Ovary (tissue), 9 donors: ENCODE measurements around the gene MOB3B. TPM values are rescaled to one million over a fixed set of nuclear protein-coding genes. Genes with fewer than 3 reads are reported as not detected.

Source experiments
- DNase-seq, 5 donors: peaks; one replicate each; pipeline ENCODE4 v3.0.0-alpha.2; 2019 to 2020
- H3K27ac ChIP-seq, 2 donors: fragments of 200-600 bp; one replicate each; pipeline versions ENCODE4 v1.5.1 to v1.8.0; 2019 to 2022
- H3K27me3 ChIP-seq: fragments of 200-600 bp; one replicate; pipeline ENCODE4 v1.8.0; 2022
- H3K36me3 ChIP-seq: fragments of 200-600 bp; sonication (generic); one replicate; pipeline ENCODE4 v1.5.1; 2019
- H3K4me1 ChIP-seq: one replicate; pipeline ENCODE4 v1.8.1; 2013; ENCODE audit warnings: mild to moderate bottlenecking, moderate library complexity; ENCODE audit not compliant: insufficient read depth
- H3K4me3 ChIP-seq: fragments of 200-600 bp; sonication (generic); one replicate; pipeline ENCODE4 v1.5.1; 2017
- H3K9me3 ChIP-seq, 2 donors: fragments of 200-600 bp in 1 of 2; sonication (generic) in 1 of 2; one replicate each; pipeline versions ENCODE4 v1.5.1 to v1.8.1; 2013 to 2019; ENCODE audit warnings: mild to moderate bottlenecking in 1 of 2, moderate library complexity in 1 of 2
- CTCF ChIP-seq, 3 donors: fragments of 450-650 bp in 2 of 3; fragments of 200-600 bp in 1 of 3; IDR thresholded peaks; one replicate each; pipeline versions ENCODE4 v1.5.1 to v1.8.0; 2016 to 2022; ENCODE audit warnings: antibody characterized with exemption in 3 of 3, mild to moderate bottlenecking in 1 of 3
- EP300 ChIP-seq: sonication (generic); formaldehyde crosslinking; IDR thresholded peaks from one replicate; pipeline ENCODE4 v1.6.1; 2017; ENCODE audit warnings: antibody characterized with exemption
- POLR2A ChIP-seq: fragments of 450-650 bp; IDR thresholded peaks from one replicate; pipeline ENCODE4 v1.6.1; 2017; ENCODE audit warnings: antibody characterized with exemption, mild to moderate bottlenecking, moderate library complexity
- WGBS, 3 donors: extraction: QIAGEN DNeasy Blood & Tissue Kit in 1 of 3; methylation state at CpG; one replicate each; pipeline versions ENCODE4 v1.1.5 to v1.1.7; 2013 to 2017; 5-methylcytosine and 5-hydroxymethylcytosine counted together
- intact Hi-C, 4 donors: fragments of 100-400 bp; cut with DNase I; formaldehyde crosslinking; loops; one replicate each; pipeline versions ENCODE4 v1.11.0 to v1.15.1; 2022 to 2023
- polyA plus RNA-seq, 2 donors: library from polyadenylated mRNA; stranded (reverse); fragments of 200-250 nt in 1 of 2; fragments of 350-450 nt in 1 of 2; fragmentation: Illumina TruSeq in 1 of 2; extraction: RNeasy Lipid Tissue Mini Kit (QIAGEN cat#74804) in 1 of 2; gene quantifications; one replicate each; pipeline ENCODE4 v1.2.3, GENCODE V29; 2013 to 2014
- total RNA-seq, 7 donors: library from RNA; depleted of rRNA in 2 of 7; stranded (reverse); fragments of >200 nt in 2 of 7; fragmentation: NEBNext Ultra II Directional in 3 of 7; extraction: Animal tissue kit (Norgen Biotek cat#: 25700) in 3 of 7; gene quantifications; one replicate each; pipeline versions ENCODE4 v1.1.0 to v1.2.4, GENCODE V29; 2016 to 2023
- donor health status: DM: no; HTN: no; CAD: no; lungs with moderate emphysema.
- donor health status: DM: no; HTN: no; CAD: no.
- donor health status: Bipolar disorder and iron deficiency.
- donor health status: DM: yes; HTN: yes; CAD: no.
- donor health status: DM: no; HTN: no; CAD: no.
- donor health status: DM: yes; HTN: yes; CAD: no.

The MOB3B gene
- total and polyA plus RNA-seq, 9 donors, result 16.3 to 68.2 (median 28.1) TPM

- TF ChIP-seq CTCF (IDR thresholded peaks at IDR 0.05), result no peak
- H3K36me3 ChIP-seq, result no peaks in the 10 kb centered on the region
- H3K4me3 ChIP-seq, result no peak overlapping the region
- intact Hi-C loops, result loop anchor here in 2 of 4 donors (10.0 kb wide), 2 partner anchors 50 to 110 kb away; partner anchors contain the start of genes IFNK (in 2 of the 2) and MOB3B (in 2 of the 2)
- H3K27me3 ChIP-seq, result no peaks in the 10 kb centered on the region
- H3K27ac ChIP-seq, result peak overlapping the region in 1 of 2 donors; percentile 68
- 11 to 33% (median 20%) methylated on average over 7 of the region's 7 CpGs for WGBS, 3 donors
- no peaks in the 10 kb centered on the region for H3K9me3 ChIP-seq
- peak; percentile 59 to 69 (median 65) for DNase-seq
- H3K4me1 ChIP-seq, result peaks cover 42% of the 10 kb centered on the region
These were observed 54.5 kb downstream of the MOB3B start for GRCh38 chr9:27475057-27475595.

GRCh38 chr9:27474305-27474704 is 55.3 kb downstream of the MOB3B start:
- intact Hi-C loops, result loop anchor here in 2 of 4 donors (10.0 kb wide), 2 partner anchors 50 to 110 kb away; partner anchors contain the start of genes IFNK (in 2 of the 2) and MOB3B (in 2 of the 2)
- Histone ChIP-seq H3K4me1 (peaks cover 48% of the 10 kb centered on the region), H3K4me3 (no peak overlapping the region), H3K27ac (peak overlapping the region; percentile 67 to 68), H3K36me3 (no peaks in the 10 kb centered on the region), H3K27me3 (no peaks in the 10 kb centered on the region), H3K9me3 (no peaks in the 10 kb centered on the region)
- TF ChIP-seq CTCF (IDR thresholded peaks at IDR 0.05) (no peak), POLR2A (no peak), EP300 (no peak)
- 63 to 74% (median 63%) methylated on average over 1 of the region's 1 CpG for WGBS, 3 donors
- DNase-seq, result no peak

- Histone ChIP-seq H3K9me3 (no peaks in the 10 kb centered on the region), H3K36me3 (no peaks in the 10 kb centered on the region), H3K4me3 (no peak overlapping the region), H3K4me1 (peaks cover 55% of the 10 kb centered on the region), H3K27me3 (no peaks in the 10 kb centered on the region), H3K27ac (peak overlapping the region; percentile 67 to 68)
- DNase-seq, result peak in 3 of 5 donors; percentile 37 to 67 (median 42)
- intact Hi-C loops, result loop anchor here in 3 of 4 donors (2.0 to 10.0 kb wide), 3 partner anchors 14 to 108 kb away; partner anchors contain the start of genes IFNK (in 2 of the 3) and MOB3B (in 2 of the 3)
- 21 to 35% (median 32%) methylated on average over 7 of the region's 7 CpGs for WGBS, 3 donors
- no peak for TF ChIP-seq EP300
- no peak for TF ChIP-seq CTCF (IDR thresholded peaks at IDR 0.05)
- TF ChIP-seq POLR2A, result no peak
These were observed 56.5 kb downstream of the MOB3B start for GRCh38 chr9:27473111-27473529.

DNA sequence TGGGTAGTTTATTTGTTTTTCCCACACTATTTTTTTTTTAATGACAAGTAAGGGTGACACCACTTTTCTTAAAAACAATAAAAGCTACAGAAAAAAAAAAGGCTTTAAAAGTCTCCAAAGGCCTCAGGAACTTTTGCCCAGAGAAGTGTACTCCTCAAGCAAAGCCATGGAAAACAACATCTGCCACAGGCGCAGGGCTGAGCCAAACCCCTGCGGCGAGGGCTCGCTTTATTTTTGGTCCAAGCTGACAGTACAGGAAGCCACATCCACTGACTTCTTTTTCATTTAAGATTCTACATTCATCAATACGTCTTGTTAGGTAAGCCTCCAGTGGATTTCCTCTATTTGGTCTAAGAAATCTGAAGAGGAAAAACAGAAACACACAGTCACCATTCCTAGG is 57.4 kb downstream of the MOB3B start:
- no peaks in the 10 kb centered on the region for H3K9me3 ChIP-seq
- TF ChIP-seq CTCF (IDR thresholded peaks at IDR 0.05), result no peak
- no peak overlapping the region for H3K4me3 ChIP-seq
- no peaks in the 10 kb centered on the region for H3K36me3 ChIP-seq
- peaks cover 59% of the 10 kb centered on the region for H3K4me1 ChIP-seq
- intact Hi-C loops, result loop anchor here in 3 of 4 donors (2.0 to 10.0 kb wide), 3 partner anchors 13 to 107 kb away; partner anchors contain the start of genes IFNK (in 2 of the 3) and MOB3B (in 2 of the 3)
- H3K27me3 ChIP-seq, result no peaks in the 10 kb centered on the region
- H3K27ac ChIP-seq, result peak overlapping the region in 1 of 2 donors; percentile 68
- WGBS, 3 donors, result 11 to 23% (median 11%) methylated on average over 5 of the region's 5 CpGs
- peak; percentile 36 to 61 (median 44) for DNase-seq
